SKM-1 treated with dmso at 0.1 percent for 144 hours (cell line): ENCODE measurements around the gene UNC13A.
"Not testable (repeated sequence)": the region's sequence is repeated elsewhere in the genome, so short reads cannot be mapped to it uniquely, and the experiment has no call there.

Experiments
- DNase-seq: peaks from one replicate; lab custom pipeline; 2025; ENCODE audit not compliant: unreplicated experiment; lab: John Stamatoyannopoulos, UW

UNC13A gene

DNA sequence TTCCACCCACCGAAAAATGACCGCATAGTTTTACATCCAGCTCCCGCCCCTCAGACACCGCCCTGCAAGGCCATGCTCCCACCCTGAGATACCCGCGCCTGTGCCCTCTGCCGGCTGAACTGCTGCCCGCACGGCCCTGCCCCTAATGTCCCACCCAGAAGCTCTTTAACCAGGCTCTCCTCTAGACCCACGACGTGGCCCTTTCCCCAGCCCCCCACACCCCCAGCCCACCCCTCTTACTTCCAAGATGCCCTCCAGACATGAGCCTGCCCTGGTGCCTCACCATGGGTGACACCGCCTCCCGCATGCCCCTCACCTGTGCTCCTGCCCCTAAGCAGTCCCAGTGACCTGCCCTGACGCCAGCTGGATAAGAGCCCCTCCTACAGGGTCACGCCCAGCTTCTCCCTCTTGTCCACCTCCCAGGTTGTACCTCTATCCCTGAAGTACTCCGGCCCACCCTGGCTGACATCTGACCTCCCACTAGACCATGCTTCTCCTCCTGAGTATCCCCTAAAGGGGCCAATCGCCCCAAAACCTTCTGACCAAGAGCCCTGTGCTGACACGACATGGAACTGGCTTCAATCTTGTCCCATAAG lies 81.5 kb downstream of the UNC13A start:
- no peak for DNase-seq

DNA sequence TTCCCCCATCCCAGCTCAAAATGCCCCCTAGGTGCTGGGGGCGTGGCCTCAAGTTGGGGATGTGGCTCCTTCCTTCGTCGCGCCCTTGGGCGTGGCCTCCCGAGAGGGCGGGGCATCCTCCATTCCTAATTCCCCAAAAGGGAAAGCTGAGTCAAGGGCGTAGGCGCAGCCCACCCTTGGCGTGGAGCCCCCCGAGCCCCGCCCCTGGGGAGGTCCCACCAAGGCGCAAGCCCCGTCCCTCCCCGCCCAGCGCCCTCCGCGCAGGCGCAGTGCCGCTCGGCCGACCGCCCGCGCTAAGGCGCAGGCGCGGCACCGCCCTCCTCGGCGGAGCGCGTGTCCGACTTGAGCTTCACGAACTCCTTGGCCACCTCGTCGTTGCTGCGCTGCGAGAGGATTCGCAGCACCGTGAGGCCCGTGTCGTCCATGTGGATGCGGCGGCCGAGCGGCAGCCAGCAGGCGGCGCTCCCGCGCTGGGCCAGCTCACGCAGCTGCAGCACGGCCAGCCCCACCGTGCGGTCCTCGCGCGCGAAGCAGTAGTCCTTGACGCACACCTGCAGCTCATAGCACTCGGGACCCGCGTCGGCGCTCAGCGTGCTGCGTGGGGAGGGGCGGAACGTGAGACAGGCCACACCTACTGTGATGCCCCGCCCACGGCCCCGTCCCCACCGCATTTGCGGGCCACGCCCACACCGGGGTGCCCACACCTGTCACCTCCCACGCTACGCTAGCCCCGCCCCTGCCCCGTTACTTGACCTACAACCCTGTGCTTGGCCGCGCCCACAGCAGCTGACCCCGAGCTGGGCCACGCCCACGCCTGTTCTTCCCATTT lies 82.2 kb downstream of the UNC13A start:
- peak; percentile 89 for DNase-seq

DNA sequence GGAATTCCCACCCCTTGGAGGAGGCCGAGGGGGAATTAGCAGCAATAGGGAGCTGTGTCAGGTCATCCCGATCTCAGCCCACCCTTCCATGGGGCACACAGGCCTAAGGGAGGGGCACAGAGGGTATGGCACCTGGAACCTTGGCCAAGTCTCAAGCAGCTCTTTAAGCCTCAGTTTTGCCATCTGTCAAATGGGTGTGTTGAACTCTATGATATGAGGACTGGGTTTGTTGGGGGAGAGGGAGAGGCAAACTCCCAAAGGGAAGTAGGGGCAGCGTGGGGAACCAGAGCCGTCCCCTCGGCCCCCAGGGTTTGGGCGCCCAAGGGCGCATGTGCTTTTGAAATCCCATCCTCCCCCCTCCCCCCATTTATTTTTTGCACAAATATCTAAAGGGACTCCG lies 83.0 kb downstream of the UNC13A start:
- no peak for DNase-seq

DNA sequence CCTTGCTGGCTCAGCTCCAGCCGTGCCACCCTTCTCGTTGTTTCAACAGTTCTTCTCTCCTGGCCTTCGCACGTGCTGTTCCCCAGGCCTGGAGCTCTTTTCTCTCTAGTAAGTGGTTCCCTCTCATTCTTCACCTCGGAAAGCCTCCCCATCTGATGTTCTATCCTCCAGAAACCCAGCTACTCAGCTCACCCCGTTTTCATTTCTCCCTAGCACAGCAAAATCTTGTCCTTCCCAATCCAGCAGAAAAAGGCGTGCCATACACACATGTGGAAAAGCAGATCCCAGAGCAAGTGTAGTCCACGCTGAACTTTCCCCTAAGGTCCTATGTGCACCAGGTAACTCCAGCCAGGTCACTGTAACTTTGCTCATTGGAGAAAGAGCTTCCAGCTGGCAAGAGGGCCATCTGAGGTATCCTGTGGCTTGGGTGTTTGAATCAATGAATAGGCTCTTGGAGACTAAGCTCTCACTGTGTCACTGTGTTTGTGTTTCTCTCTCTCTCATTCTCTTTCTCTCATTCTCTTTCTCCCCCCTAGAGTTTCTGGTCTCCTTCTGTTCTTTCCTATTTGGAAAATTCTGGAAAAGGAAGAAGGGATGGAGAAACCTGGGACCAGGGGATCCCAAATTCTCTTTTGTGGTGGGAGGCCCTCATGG lies 83.7 kb downstream of the UNC13A start:
- no peak for DNase-seq

DNA sequence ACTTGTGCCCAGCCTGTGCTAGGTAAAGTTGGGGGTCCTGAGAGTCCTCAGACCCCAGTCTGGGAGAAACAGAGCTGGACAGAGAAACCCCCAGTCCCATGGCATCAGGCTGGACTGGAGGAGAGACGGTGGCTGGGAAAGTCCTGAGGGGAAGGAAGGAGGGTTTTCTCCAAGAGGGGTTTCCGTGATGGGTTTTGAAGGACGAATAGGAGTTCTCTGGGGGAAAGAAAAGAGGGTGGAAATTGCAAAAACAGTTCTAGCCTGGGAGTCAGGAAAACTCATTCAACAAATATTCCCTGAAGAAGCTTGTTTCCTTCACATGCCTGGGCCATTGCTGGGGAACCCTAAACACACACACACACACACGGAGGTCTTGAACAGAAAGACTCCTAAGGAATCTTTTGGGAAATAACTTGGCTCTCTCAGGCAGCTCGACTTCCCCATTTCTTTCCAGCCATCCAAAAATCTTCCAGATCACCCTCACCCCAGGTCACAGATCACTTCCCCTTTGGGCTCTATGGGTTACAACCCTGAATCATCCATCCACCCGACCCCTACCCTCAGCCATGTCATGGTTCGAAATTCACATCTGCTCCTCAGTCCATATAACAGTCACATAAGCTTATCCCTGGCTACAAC lies 85.2 kb downstream of the UNC13A start:
- no peak for DNase-seq

DNA sequence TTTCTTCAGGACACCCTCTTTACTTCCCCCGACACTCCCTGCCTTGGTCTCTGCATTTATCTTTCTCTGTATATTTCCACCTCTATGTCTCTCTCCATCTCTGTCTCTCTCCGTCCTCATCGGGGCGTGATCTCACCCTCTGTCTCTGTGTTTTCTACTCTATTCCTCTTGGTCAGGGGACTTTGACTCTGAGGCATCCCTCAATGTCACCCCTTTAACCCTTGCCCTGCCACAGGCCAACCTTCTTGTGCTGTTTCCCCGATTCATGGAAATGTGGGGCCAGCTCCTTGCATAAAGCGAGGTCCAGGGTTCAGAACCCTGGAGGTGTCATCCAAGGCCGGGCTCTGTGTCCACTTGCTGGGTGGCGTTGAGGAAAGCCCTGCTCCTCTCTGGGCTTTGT lies 85.9 kb downstream of the UNC13A start:
- DNase-seq: no peak

DNA sequence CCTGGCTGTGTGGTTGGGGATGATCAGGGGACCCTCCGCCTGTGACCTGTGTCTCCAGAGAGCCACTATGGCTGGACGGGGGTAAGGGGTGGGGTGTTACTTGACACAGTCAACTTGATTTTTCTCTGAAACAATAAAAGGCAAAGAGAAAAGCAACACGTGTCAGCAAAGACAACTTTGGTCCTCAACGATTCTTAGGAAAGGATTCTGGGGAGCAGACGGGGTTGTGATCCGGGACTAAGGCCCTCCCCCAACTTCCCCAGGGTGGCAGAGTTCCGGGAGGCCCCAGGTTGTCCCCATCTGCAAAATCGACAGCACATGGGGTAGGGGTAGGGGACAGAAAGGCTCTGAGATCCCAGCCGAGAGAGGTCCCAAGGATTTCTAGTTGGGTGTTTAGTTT lies 86.5 kb downstream of the UNC13A start:
- no peak for DNase-seq

DNA sequence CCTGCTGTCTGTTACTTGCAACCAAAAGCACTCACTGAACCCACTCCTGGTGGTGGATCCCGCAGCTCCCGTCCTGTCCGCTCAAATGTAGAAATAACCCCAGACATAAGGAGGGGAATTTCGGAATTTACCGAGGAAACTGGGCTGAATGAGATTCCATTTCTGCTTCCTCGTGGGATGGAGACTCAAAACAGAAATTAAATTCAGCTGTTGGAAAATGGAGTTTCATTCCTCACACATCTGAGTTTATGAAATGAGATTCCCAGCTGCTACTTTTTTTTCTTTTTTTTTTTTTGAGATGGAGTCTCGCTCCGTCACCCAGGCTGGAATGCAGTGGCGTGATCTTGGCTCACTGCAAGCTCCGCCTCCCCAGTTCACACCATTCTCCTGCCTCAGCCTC lies 88.4 kb downstream of the UNC13A start:
- DNase-seq: no peak

DNA sequence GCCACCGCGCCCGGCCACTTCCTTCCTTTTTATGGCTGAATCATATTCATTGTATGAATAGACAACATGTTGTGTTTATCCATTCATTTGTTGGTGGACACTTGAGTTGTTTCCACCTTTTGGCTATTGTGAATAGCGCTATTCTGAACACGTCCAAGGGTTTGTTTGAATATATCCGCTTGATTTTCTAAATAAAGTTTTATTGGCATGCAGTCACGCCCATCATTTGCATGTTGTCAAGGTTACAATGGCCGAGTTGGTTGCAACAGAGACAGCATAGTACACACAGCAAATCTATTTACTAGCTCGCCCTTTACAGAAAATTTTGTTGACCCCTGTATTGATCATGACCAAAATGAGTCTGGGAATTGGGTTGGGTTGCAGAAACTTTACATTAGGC lies 89.2 kb downstream of the UNC13A start:
- DNase-seq: no peak

DNA sequence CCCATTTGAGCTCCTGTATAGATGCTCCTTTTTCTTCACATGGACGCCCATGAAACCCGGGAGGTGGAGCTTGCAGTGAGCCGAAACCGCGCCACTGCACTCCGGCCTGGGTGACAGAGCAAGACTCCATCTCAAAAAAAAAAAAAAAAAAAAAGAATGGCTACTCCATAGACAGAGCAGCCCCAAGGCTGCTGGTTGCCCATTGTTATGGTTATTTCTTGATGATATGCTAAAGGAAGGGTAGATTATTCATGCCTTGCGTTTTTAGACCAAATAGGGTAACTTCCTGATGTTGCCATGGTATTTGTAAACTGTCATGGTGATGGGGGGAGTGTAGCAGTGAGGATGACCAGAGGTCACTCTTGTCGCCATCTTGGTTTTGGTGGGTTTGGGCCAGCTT lies 90.1 kb downstream of the UNC13A start:
- not testable (repeated sequence) for DNase-seq

DNA sequence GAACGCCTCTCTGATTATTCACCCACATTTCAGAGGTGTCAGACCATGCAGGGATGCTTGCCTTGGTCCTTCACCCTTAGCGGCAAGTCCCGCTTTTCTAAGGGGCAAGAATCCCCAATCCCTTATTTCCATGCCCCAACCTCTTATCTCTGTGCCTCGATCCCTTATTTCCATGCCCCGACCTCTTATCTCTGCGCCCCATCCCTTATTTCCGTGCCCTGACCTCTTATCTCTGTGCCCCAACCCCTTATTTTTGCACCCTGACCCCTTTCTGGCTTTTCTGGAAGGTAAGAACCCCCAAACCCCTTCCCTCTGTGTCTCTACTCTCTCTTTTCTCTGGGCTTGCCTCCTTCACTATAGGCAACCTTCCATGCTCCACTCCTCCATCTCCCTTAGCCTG lies 93.9 kb downstream of the UNC13A start:
- DNase-seq: not testable (repeated sequence)

DNA sequence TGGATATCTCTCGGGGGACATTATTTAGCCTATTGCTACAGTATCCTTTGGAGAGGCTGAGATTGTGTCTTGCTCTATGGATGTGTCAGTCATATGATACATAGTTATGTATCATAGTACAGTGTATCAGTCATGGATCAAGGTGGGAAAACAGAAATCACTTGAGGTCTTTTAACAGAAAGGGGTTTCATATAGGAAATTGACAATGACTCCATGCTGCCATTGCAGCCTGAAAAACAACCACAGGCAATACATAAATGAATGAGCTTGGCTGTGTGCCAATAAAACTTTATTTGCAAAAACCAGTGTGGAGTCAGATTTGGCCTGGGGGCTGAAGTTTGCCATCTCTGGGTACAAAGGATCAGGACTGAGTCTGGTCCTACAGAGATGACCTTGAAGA lies 97.3 kb downstream of the UNC13A start:
- DNase-seq: no peak

DNA sequence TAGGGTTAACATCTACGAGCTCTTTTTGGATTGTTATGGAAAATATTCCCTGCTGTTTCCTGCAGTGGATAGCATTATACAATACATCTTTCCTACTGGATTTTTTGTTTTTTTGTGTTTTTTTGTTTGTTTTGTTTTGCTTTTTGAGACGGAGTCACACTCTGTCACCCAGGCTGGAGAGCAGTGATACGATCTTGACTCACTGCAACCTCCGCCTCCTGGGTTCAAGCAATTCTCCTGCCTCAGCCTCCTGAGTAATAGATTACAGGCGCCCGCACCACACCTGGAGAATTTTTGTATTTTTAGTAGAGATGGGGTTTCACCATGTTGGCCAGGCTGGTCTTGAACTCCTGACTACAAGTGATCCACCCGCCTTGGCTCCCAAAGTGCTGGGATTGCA lies 102.8 kb downstream of the UNC13A start:
- not testable (repeated sequence) for DNase-seq

DNA sequence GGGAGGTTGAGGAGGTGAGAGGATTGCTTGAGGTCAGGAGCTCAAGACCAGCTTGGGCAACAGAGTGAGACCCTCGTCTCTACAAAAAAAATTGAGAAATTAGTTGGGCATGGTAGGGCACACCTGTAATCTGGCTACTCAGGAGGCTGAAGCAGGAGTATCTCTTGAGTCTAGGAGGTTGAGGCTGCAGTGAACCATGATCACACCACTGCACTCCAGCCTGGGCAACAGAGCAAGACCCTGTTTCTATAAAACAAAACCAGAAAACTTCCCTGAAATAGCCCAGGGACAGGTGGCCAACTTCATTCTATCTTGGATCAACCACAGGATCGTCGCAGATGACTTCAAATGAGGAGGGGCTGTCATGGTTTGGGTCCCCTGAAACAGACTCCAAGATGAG lies 104.0 kb downstream of the UNC13A start:
- no peak for DNase-seq

DNA sequence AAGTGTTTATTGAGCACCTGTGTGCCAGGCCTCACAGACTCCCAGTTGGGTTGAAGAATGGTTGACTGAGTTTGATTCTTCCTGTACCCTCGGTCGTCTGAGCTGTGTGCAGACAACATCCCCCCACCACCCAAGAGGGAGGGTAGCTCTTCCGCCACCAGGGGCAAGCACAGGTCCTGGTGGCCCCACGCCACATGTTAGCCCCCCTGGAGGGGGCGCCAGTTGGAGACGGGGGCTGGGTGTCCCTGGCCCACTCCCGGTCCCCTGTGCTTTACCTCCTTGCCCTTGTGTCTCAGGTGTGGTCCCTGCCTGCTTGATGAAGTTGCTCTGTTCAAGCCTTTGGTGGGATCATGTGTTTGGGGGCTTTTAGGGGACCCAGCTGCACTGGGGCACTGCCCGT lies 105.5 kb downstream of the UNC13A start:
- DNase-seq: no peak

DNA sequence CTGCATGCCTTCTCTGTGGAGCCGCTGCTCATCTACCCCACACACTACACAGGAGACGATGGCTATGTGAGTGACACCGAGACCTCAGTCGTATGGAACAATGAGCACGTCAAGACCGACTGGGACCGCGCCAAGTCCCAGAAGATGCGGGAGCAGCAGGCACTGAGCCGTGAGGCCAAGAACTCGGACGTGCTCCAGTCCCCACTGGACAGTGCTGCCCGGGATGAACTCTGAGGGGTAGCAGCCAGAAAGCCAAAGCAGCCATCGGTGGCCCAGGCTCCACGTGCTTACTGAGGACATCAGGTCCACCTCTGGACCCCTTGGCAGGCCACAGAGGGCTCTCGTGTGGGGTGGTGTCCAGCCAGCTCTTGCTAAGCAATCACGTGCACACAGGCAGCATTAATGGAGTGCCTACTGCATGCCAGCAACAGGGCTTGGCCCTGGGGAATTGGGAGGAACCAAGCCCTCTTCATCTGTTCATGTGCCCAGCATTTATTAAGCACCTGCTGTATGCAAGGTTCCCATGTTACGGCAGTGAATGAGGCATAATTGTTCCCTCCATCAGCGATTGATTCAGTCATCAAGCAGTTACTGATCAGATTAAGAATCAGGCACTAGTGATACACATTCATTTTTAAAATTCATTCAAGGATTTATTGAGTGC lies 106.8 kb downstream of the UNC13A start:
- no peak for DNase-seq

DNA sequence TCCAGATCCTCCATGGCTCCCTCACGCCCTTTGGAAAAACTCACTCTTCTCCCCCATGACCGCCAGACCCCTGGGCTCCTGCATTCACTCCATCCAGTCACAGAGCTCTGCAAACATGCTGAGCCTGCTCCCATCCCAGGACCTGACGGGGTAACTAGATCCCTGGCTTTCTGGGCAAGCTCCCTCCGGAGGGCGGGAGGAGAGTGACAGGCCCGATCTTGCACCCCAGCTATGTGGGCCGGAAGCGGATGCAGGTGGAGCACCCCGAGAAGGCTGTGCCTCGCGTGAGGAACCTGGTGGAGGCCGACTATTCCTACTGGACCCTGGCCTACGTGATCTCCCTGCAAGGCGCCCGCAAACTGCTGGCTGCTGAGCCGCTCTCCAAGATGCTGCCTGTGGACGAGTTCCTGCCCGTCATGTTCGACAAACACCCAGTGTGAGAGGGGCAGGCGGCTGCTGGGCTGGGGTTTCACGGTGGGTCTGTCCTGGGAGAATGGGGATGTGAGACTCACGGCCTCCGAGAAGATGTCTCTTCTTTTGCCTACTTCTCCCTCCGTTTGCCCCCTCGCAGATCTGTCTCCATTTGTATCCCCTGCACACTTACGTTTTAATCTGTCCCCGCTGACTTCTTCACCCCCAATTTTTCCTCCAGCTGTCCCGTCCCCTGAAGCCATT lies 107.5 kb downstream of the UNC13A start:
- DNase-seq: no peak

DNA sequence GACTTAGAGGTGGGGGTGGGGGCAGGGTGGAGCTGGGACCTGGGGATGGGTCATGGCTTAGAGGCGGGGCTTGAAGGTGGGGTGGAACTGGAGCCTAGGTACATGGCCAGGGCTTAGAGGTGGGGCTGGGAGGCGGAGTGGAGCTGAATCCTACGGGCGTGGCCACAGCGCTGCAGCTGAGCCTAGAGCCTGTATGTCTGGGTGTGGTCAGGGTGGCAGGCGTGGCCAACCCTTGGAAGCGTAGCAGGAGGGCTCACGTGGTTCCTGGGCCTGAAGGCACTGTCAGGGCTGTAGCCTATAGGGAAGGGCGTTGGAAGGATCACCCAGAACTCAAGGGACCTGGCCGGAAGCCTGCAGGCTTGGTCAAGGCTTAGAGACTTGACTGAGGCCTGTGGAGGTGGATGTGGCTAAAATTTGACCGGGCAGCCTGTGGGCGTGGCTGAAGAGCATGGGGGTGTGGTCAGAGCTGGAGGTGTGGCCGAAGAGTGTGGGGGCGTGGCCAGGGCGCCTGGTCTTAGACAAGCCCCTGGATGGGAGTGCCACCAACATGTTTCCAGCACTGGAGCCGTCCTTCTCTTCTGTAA lies 108.4 kb downstream of the UNC13A start:
- DNase-seq: peak; percentile 44

DNA sequence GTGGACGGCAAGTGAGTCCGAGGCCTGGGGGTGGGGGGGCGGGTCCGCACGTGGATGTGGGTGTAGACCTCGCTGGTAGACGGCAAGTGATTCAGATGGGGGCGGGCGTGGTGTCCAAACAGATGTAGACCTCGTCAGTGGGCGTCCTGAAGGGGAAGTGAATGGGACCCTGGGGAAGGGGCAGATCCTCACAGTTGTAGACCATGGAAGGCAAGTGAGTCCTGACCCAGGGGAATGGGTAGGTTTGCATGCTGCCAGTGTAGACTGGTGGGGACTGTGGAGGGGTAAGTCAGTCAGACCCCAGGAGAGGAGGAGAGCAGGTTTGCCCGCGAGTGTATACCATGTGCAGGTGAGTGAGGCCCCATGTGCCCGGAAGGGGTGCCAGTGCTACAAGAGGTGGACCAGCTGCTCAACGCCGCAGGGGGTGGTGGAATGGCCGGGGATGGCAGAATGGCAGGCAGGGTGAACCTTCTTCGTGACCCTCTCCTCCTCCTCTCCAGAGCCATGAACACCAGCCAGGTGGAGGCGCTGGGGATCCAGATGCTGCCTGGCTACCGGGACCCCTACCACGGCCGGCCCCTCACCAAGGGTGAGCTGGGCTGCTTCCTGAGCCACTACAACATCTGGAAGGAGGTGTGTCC lies 110.6 kb downstream of the UNC13A start:
- DNase-seq: no peak
